HG03575 (cell line): ENCODE results near the gene KPRP.

Source experiments
- ATAC-seq: cut with Tn5 transposase; IDR thresholded peaks from one replicate; pipeline ENCODE4 v1.9.1; 2021; ENCODE audit not compliant: unreplicated experiment, insufficient number of reproducible peaks, low FRiP score; ENCODE audit errors: extremely low read depth

The KPRP gene

GRCh38 chr1:152768847-152769533 is 11.2 kb downstream of the KPRP start:
- ATAC-seq, result no peak

DNA sequence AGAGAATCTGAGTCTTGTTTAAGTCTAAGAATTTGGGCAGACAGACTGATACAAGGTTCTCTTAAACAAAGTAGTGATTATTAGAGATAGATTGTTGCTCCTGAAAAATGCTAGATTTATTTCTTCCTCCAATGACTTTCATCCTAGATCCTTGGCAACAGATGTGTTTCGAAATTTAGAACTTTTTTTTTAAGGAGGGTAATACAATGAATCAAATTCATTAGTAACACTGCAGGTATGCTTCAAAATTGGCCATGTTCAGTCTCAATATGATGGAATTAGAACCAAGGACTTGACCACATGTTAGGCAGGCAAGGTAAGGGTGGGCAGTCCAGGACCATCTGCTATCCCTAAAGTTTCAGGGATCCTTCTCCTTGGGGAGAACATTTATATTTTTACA is 12.6 kb downstream of the KPRP start:
- no peak for ATAC-seq

GRCh38 chr1:152774875-152775274 is 17.1 kb downstream of the KPRP start, which contains the start of gene LCE1F:
Gene LCE1F (plus strand): TSS chr1:152775140. CDS start chr1:152776372, 1,232 bp downstream.
- ATAC-seq, result no peak

DNA sequence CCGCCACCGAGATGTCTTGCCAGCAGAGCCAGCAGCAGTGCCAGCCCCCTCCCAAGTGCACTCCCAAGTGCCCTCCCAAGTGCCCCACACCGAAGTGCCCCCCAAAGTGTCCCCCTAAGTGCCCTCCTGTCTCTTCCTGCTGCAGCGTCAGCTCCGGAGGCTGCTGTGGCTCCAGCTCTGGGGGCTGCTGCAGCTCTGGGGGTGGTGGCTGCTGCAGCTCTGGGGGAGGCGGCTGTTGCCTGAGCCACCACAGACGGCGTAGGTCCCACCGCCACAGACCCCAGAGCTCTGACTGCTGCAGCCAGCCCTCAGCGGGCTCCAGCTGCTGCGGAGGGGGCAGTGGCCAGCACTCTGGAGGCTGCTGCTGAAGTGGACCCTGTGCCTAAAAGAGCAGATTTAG is 18.5 kb downstream of the KPRP start:
- ATAC-seq, result no peak

- ATAC-seq, result no peak
These were observed 19.8 kb downstream of the KPRP start for GRCh38 chr1:152777510-152778137.

GRCh38 chr1:152783095-152783494 is 25.3 kb downstream of the KPRP start:
- ATAC-seq, result no peak

DNA sequence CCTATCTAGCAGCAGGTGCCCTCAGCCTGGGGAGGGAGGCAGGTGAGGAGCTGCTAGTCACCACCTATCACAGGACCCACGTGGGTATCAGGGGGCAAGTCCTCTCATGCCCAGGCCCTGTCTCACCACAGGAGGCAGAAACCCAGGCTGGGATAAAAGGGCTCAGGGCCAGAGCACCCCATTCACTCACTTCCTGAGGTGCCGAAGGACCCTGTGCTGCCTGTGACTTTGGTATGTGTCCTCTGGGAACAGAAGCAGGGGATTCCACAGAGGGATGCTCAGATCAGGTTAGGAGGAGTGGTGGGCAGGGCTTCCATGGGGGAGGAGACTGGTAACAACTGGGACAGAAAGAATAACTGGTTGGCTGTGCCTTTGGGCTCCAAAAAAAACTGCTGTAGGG is 28.3 kb downstream of the KPRP start, which contains the start of gene LCE1E:
TSS of gene LCE1E (plus strand) at position 181 of the 400 bp plus-strand sequence. CDS start 1,043 bp downstream, outside the sequence.
- no peak for ATAC-seq

DNA sequence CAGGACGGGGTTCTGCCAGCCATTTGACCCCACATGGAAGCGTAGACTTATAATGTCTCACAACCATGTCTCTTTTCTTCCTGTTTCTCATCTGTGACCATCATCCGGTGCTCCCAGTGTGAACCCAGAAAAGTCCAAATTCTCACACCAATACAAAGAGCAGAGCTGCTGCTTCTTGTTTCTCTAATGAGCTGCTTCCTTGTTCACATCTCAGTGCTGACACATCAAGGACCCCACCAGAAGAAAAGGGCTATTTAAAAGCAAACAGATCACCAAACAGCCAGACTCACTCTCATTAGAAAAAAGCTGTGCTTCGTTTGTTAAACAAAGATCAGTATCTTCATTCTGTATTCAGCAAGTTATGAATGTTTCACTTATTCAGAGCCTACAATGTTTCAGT is 37.9 kb downstream of the KPRP start:
- no peak for ATAC-seq

- ATAC-seq, result no peak
These were observed 38.6 kb downstream of the KPRP start, which contains the start of gene LCE1D for GRCh38 chr1:152796421-152796820. Gene LCE1D (plus strand): TSS chr1:152796721. CDS start chr1:152797795, 1,074 bp downstream.

DNA sequence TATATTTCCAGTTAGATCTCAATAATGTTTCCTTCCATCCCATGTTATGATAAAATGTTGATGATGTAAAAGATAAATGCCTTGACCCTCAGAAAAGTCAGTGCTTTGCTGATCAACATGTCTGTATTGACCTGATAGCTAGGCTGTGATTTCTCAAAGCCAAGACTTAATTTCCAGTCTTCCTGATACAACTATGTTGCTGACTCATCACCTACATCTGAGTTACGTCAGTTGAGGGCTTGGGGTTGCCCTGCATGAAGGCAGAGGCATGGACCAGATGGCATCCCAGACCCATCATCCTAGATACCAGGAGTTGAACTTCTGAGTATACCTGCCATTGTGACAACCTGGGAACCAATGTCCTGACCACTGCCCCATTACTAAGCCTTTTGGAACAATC is 43.5 kb downstream of the KPRP start:
- no peak for ATAC-seq

DNA sequence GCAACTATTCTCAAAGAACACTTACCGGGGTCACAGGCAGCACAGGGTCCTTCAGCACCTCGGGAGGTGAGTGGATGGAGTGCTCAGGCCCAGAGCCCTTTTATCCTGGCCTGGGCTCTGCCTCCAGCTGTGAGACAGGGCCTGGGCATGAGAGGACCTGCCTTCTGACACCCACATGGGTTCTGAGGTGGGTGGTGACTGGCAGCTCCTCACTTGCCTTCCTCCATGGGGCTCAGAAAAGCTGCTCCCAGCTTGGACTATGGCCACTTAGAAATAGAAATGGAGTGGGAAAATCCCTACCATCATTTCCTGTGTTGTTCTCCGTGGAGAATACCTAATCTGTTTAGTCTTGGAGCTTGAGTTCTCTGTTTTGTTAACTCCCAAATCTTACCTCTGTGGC is 48.8 kb downstream of the KPRP start, which contains the start of gene LCE1C:
TSS of gene LCE1C (minus strand) at position 76 of the 400 bp plus-strand sequence. CDS start 1,173 bp downstream, outside the sequence.
- ATAC-seq, result no peak

DNA sequence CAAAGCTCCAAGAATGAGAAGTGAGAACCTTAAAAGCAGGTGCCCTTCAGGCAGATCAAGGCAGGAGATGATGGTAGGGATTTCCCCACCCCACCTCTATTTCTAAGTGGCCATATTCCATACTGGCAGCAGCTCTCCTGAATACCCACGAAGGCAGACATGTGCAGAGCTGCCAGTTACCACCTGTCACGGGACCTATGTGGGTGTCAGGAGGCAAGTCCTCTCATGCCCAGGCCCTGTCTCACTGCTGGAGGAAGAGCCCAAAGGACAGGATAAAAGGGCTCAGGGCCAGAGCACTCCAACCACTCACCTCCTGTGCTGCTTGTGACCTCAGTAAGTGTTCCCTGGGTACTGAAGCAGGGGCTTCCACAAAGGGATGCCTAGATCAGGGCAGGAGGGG is 53.2 kb downstream of the KPRP start:
- ATAC-seq, result no peak
